Retinal pigment epithelial cell (primary cell): Measurements from ENCODE around the gene LAPTM5.

ENCODE experiments used
- DNase-seq: peaks from one replicate; pipeline ENCODE4 v3.0.0-alpha.2; 2010; ENCODE audit warnings: low read depth
- H3K4me3 ChIP-seq: 2 replicates; pipeline ENCODE4 v1.5.1; 2011; ENCODE audit warnings: mild to moderate bottlenecking, low read length, control low read depth, moderate library complexity
- TF ChIP-seq, protein P1 (sequence below): conservative IDR thresholded peaks from 2 replicates; pipeline ENCODE4 v1.5.1; 2011; ENCODE audit warnings: low read depth, low read length, control low read depth, inconsistent platforms

Gene LAPTM5

DNA sequence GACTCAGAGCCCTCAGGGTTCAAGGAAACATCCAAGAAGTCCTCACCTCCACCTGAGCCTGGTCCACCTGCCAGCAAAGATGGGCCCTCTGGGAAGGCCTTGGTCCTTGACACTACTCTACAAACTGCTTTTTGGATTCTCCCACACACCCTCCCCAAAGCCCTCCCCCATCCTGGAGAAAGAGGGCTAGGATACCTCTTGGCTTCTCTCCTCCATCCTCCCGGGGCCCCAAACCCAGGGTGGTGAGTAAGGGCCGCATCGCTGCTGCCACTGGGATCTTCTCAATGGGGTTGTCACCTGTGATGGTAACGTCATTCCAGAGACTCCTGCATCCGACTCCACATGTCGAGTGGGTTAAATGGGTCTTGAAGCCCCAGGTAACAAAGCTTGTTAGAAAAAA lies 60.7 kb downstream of the LAPTM5 start:
- DNase-seq = no peak
- TF ChIP-seq, protein P1, sequence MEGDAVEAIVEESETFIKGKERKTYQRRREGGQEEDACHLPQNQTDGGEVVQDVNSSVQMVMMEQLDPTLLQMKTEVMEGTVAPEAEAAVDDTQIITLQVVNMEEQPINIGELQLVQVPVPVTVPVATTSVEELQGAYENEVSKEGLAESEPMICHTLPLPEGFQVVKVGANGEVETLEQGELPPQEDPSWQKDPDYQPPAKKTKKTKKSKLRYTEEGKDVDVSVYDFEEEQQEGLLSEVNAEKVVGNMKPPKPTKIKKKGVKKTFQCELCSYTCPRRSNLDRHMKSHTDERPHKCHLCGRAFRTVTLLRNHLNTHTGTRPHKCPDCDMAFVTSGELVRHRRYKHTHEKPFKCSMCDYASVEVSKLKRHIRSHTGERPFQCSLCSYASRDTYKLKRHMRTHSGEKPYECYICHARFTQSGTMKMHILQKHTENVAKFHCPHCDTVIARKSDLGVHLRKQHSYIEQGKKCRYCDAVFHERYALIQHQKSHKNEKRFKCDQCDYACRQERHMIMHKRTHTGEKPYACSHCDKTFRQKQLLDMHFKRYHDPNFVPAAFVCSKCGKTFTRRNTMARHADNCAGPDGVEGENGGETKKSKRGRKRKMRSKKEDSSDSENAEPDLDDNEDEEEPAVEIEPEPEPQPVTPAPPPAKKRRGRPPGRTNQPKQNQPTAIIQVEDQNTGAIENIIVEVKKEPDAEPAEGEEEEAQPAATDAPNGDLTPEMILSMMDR = no peak
- no peak overlapping the region for H3K4me3 ChIP-seq

DNA sequence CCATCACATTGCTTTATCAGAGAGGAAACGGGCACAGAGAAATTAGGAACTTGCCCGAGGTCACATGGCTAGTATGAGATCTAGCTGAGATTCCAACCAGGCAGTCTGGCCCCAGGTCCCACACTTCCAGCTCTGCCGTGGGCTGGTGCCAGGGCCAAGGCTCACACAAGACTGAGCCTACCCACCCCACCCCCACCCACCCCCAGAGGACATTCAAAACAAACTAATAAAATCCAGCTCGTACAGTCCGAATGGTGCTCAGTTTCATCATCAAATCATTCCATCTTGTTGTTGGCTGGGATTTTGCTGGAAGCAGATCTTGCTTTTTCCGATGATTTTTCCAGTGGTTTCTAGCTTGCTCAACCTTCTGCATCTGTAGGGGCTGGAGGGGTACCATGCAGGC lies 62.1 kb downstream of the LAPTM5 start:
- no peak for DNase-seq
- TF ChIP-seq, protein P1 = no peak
- no peak overlapping the region for H3K4me3 ChIP-seq

DNA sequence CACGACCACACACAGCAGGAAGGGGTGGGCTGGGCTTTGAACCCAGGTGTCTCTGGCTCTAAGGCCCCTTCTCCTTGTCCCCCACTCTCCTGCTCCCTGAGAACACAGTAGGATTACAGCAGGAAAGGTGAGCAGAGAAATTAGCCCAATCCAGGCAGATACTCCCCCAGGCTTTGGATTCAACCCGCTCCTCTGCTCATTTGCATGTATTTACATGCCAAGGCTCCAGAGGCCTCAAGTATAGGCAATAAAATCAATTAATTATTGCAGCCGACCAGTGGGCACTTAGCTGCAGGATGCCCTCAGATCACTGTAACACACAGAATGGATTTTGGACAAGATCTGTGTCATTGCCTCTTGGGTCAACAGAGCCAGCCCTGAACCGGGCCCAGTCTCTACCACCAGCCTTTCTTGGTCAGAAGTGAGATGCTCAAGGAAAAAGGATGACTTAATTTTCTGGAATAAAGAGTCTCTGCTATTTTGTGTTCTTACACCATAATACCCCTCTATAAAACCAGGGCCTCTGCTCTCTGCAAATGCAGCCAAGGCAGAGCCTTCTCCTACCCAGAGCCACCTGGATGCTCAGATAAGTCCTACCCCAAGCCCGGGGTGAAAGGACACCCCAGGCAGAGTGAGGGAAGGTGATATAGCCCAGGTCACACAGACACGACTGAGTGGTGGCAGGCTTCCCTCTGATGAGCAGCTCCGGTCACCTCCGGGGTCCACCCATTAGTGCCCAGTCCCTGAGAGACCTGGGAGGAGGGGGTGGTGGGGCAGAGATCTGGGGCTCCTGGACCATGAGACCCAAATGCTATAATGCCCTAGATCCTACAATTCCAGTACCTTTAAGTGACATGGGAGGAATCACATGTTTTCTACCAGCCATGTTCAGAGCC lies 63.0 kb downstream of the LAPTM5 start:
- TF ChIP-seq, protein P1 = no peak
- no peak overlapping the region for H3K4me3 ChIP-seq
- no peak for DNase-seq

DNA sequence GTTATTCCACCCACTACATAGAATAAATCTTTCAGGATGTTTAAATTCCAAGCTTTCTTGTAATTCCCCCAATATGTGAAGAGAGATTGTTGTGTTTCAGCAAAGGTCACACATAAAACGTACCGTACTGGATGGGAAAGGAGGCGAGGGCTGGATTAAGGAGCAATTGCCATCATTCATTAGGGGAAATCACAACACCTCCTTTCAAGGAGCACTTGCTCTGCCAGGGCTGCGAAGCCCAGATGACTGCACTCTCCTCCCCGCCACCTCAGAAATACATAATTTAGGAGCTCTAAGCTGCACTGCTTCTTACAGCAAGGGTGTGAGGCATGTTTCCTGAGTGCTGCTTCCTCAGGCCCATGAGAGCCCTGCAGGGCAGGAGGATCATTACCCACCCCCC lies 63.8 kb downstream of the LAPTM5 start:
- DNase-seq = no peak
- no peak overlapping the region for H3K4me3 ChIP-seq
- TF ChIP-seq, protein P1 = no peak

DNA sequence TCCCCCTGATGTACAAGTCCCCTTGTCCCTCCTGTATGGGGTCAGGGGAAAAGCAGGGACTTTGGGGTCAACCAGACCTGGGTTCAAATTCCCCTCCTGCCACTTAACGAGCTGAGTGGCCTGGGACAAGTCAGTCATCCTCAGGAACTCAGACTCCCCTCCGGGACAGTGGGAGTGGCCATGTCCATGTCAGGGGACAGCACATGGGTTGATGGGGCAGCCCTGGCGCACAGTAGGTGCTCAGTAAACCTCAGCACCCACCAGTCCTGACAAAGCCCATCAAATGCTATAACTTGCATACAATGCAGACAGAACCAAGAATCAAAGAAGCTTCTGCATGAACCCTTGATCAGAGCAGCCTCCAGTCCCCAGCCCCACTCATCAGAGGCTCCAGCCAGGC lies 64.2 kb downstream of the LAPTM5 start:
- no peak overlapping the region for H3K4me3 ChIP-seq
- TF ChIP-seq, protein P1 = no peak
- DNase-seq = no peak

DNA sequence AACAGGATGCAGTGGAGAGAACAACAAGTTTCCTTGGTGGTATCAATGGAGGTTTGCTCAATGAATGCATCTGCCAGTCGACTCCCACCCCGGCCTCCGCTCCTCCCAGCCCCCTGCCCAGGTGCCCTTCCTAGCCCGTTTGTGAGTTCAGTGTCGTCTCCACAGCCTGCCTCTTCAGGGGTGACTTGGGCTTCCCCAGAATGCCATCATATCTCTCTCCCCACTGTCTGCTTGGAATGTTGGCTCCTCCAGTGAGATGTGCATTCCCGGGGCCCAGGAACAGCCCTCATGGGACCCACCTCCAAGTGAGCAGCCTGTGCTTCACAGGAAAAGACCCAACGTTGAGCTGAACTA lies 64.6 kb downstream of the LAPTM5 start:
- no peak overlapping the region for H3K4me3 ChIP-seq
- TF ChIP-seq, protein P1 = no peak
- DNase-seq = no peak

DNA sequence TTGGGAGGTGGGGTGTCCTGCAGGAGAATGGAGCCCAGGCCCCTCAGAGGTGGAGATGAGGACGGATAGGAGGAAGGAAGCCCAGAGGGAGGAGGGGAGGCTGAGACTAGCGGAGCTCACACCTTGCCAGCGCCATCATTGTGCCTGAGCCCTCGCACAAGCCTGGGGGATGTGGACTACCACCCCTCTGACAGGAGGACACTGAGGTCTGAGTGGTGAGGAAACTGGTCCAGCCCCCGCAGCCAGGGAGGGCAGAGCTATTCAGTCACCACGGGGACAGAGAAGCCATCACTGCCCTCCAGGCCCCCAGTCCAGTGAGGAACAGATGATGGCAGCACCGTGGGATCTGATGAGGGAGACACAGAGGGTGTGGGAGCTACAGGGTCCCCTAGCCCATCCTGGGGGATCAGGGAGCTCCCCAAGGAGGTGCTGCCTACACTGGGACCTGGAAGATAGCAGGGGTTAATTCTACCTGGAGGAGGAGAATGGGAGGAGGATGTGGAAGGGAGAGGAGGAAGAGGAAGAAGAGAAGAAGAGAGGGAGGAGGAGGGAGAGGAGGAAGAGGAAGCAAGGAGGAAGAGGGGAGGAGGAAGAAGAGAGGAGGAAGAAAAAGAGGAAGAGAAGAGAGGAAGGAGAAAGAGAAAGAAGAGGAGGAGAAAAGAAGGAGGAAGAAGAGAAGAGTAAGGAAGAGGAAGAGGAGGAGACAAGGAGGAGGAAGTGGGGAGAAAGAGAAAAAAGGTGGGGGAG lies 65.2 kb downstream of the LAPTM5 start:
- no peak overlapping the region for H3K4me3 ChIP-seq
- TF ChIP-seq, protein P1 = no peak
- no peak for DNase-seq
